Heart right ventricle (tissue), 16 donors: ENCODE data around the gene KRT28. TPM values are rescaled to one million over a fixed set of nuclear protein-coding genes. Genes with fewer than 3 reads are reported as not detected.

Experiments
- ATAC-seq, 8 donors: fragments of 200-7000 bp; cut with Tn5 transposase; one replicate each; pipeline ENCODE4 v1.9.1; 2020; ENCODE audit warnings: mild to moderate bottlenecking in 8 of 8, moderate library complexity in 8 of 8, moderate number of reproducible peaks in 1 of 8
- DNase-seq, 2 donors: peaks; one replicate each; pipeline ENCODE4 v3.0.0-alpha.2; 2020
- H3K27ac ChIP-seq, 10 donors: fragments of 200-600 bp; sonication (generic) in 2 of 10; one replicate each; pipeline versions ENCODE4 v1.5.0 to v1.8.0; 2020 to 2022; ENCODE audit warnings: mild to moderate bottlenecking in 3 of 10
- H3K27me3 ChIP-seq, 7 donors: fragments of 200-600 bp; one replicate each; pipeline ENCODE4 v1.8.0; 2021 to 2022; ENCODE audit warnings: mild to moderate bottlenecking in 2 of 7
- H3K36me3 ChIP-seq, 9 donors: fragments of 200-600 bp; sonication (generic) in 1 of 9; one replicate each; pipeline versions ENCODE4 v1.5.0 to v1.8.0; 2020 to 2022; ENCODE audit warnings: mild to moderate bottlenecking in 2 of 9
- H3K4me1 ChIP-seq, 9 donors: fragments of 200-600 bp; sonication (generic) in 1 of 9; one replicate each; pipeline versions ENCODE4 v1.5.0 to v1.8.0; 2020 to 2022; ENCODE audit warnings: mild to moderate bottlenecking in 4 of 9
- H3K4me3 ChIP-seq, 10 donors: fragments of 200-600 bp; sonication (generic) in 2 of 10; one replicate each; pipeline versions ENCODE4 v1.5.0 to v1.8.0; 2020 to 2022; ENCODE audit warnings: mild to moderate bottlenecking in 7 of 10, moderate library complexity in 2 of 10
- H3K9me3 ChIP-seq, 11 donors: fragments of 200-600 bp in 10 of 11; sonication (generic) in 2 of 11; one replicate each; pipeline versions ENCODE4 v1.5.0 to v1.8.0; 2013 to 2022; ENCODE audit warnings: mild to moderate bottlenecking in 2 of 11, control low read depth in 1 of 11, moderate library complexity in 1 of 11
- WGBS, 2 donors: extraction: QIAGEN DNeasy Blood & Tissue Kit; methylation state at CpG; one replicate each; pipeline ENCODE4 v1.1.7; 2013; ENCODE audit warnings: inconsistent platforms in 1 of 2; 5-methylcytosine and 5-hydroxymethylcytosine counted together
- intact Hi-C, 10 donors: fragments of 100-400 bp; cut with DNase I; formaldehyde crosslinking; loops; one replicate each; pipeline versions ENCODE4 v1.11.1 to v1.14.2; 2022
- polyA plus RNA-seq, 2 donors: library from polyadenylated mRNA; stranded (reverse); fragments of 200-250 nt; gene quantifications; one replicate each; pipeline ENCODE4 v1.2.3, GENCODE V29; 2013
- total RNA-seq, 10 donors: library from RNA; stranded (reverse); fragmentation: NEBNext Ultra II Directional in 3 of 10; extraction: Animal tissue kit (Norgen Biotek cat#: 25700) in 3 of 10; gene quantifications; one replicate each; pipeline versions ENCODE4 v1.2.1 to v1.2.4, GENCODE V29; 2021 to 2023
- TF ChIP-seq, protein P1 (sequence below), 9 donors: fragments of 200-600 bp; sonication (generic) in 2 of 9; IDR thresholded peaks; one replicate each; pipeline versions ENCODE4 v1.5.0 to v1.8.0; 2021 to 2022; ENCODE audit warnings: antibody characterized with exemption in 9 of 9, mild to moderate bottlenecking in 5 of 9, moderate library complexity in 1 of 9
- donor health status: Arrhythmogenic right ventricular cardiomyopathy.
- donor health status: ischemic (EF 13 %, LVEDD 7.1; RV severe dilation, severe dysfunction).
- donor health status: healthy with polysubstance abuse.
- donor health status: DM: no; HTN: yes; CAD: no.
- donor health status: DM: no; HTN: no; CAD: no.
- donor health status: ischemic (EF 25% LVEDD 6.9; RV normal size, moderate dysfunction).
- donor health status: ischemic (EF 25% LVEDD 5.7; RV mildly dilated, moderate dysfunction).
- donor health status: healthy.
- donor health status: DM: yes; HTN: yes; CAD: no.
- donor health status: Ischemic cardiomyopathy.
- donor health status: ischemic (EF 35%, LVEDD 5.7; RV mildly dilated, moderate dysfunction).
- donor health status: nonischemic (EF 11% LVEDD 7.7; RV severe dilation, severe dysfunction).
- donor health status: DM: yes; HTN: yes; CAD: no.
- donor health status: PGD.
- donor health status: ischemic (EF 29% LVEDD 5.4; RV normal size, mild dysfunction).
- donor health status: nonischemic (EF 23%, LVEDD 6.1; RV moderate dilation, normal function).

The KRT28 gene
- total and polyA plus RNA-seq, 12 donors, result not detected

DNA sequence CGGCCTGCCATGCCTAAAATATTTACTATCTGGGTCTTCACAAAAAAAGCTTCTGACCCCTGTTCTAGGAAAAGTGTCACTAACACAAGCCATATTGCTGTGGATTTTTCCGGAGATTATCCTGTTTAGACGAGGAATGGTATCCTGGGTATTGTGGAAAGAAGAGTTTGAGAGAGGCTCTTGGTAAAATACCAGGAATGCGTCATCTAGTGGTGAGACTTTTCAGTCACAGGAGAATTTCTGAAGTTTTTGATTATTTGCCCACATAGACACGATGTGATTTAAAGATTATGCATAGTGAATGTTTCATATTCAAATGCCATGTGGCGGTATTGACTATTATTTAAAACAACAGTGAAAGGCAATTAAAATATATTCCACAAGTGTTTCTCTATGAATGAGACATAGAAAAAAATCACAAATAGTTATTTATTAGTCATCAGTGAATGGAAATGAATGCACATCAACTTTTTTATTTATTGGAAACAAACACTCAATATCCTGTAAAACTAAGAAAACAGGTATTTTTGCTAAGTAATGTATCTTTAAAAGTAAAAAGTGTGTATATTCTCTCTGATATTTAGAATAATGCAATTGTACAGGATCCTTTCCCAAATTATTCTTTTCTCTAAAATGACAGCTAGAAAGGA lies 7.8 kb downstream of the KRT28 start:
- TF ChIP-seq, protein P1, sequence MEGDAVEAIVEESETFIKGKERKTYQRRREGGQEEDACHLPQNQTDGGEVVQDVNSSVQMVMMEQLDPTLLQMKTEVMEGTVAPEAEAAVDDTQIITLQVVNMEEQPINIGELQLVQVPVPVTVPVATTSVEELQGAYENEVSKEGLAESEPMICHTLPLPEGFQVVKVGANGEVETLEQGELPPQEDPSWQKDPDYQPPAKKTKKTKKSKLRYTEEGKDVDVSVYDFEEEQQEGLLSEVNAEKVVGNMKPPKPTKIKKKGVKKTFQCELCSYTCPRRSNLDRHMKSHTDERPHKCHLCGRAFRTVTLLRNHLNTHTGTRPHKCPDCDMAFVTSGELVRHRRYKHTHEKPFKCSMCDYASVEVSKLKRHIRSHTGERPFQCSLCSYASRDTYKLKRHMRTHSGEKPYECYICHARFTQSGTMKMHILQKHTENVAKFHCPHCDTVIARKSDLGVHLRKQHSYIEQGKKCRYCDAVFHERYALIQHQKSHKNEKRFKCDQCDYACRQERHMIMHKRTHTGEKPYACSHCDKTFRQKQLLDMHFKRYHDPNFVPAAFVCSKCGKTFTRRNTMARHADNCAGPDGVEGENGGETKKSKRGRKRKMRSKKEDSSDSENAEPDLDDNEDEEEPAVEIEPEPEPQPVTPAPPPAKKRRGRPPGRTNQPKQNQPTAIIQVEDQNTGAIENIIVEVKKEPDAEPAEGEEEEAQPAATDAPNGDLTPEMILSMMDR (IDR thresholded peaks at IDR 0.05), result peak in 8 of 9 donors; percentile 25 to 68 (median 58)
- H3K4me1 ChIP-seq, result peaks cover 0 to 6% (median 0%) of the 10 kb centered on the region in 9 donors
- H3K27me3 ChIP-seq, result peaks cover 0 to 39% (median 12%) of the 10 kb centered on the region in 7 donors
- intact Hi-C loops, result loop anchor here in 7 of 10 donors (1.0 to 10.0 kb wide), 5 partner anchors 170 to 177 kb away; no protein-coding TSS in a partner anchor
- no peaks in the 10 kb centered on the region for H3K36me3 ChIP-seq
- ATAC-seq, result peak in 1 of 8 donors; percentile 35
- H3K27ac ChIP-seq, result no peak overlapping the region
- DNase-seq, result no peak
- 31 to 39% methylated on average over 6 of the region's 6 CpGs for WGBS, 2 donors
- no peak overlapping the region for H3K4me3 ChIP-seq
- H3K9me3 ChIP-seq, result no peaks in the 10 kb centered on the region

DNA sequence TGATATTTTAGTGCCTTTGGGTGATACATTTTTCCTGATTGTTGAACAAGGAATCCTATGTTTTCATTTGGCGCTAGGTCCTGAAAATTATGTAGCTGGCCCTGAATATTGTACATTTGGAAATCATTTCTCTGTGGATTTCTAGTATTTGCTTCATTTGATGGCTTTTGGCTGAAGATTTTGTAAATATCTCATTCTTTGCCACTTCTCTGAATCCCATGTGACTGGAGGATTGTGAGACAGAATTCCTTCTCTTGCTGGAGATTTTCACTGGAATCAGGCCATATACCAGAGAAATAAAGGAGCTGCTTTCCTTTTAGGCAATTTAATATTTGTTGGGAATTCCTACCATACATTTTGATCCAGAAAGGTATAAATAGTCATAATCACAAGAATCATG lies 8.6 kb downstream of the KRT28 start:
- H3K4me1 ChIP-seq, result peaks cover 0 to 6% (median 0%) of the 10 kb centered on the region in 9 donors
- TF ChIP-seq, protein P1 (IDR thresholded peaks at IDR 0.05), result no peak
- peaks cover 0 to 30% (median 5%) of the 10 kb centered on the region in 7 donors for H3K27me3 ChIP-seq
- no peaks in the 10 kb centered on the region for H3K36me3 ChIP-seq
- H3K9me3 ChIP-seq, result no peaks in the 10 kb centered on the region
- ATAC-seq, result peak in 2 of 8 donors; percentile 16 to 33
- H3K27ac ChIP-seq, result no peak overlapping the region
- H3K4me3 ChIP-seq, result no peak overlapping the region
- DNase-seq, result no peak
- 73 to 75% methylated on average over 1 of the region's 1 CpG for WGBS, 2 donors
- intact Hi-C loops, result loop anchor here in 6 of 10 donors (1.0 to 10.0 kb wide), 4 partner anchors 169 to 176 kb away; no protein-coding TSS in a partner anchor

- Histone ChIP-seq H3K36me3 (no peaks in the 10 kb centered on the region), H3K9me3 (no peaks in the 10 kb centered on the region), H3K4me1 (peaks cover 0 to under 1% (median 0%) of the 10 kb centered on the region in 9 donors), H3K27me3 (peaks cover 0 to 46% (median 28%) of the 10 kb centered on the region in 7 donors), H3K27ac (no peak within 1 kb of the TSS), H3K4me3 (no peak within 1 kb of the TSS)
- no peak for ATAC-seq
- TF ChIP-seq, protein P1 (IDR thresholded peaks at IDR 0.05), result no peak
- no peak for DNase-seq
- 97% methylated on average over 4 of the region's 4 CpGs for WGBS, 2 donors
- intact Hi-C loops, result no loop called here
Observed at GRCh38 chr17:40782450-40782849, 17.3 kb downstream of the KRT28 start, which contains the start of gene KRT27. TSS of gene KRT27 (minus strand) at chr17:40782550. CDS start at chr17:40782493, 57 bp downstream.

DNA sequence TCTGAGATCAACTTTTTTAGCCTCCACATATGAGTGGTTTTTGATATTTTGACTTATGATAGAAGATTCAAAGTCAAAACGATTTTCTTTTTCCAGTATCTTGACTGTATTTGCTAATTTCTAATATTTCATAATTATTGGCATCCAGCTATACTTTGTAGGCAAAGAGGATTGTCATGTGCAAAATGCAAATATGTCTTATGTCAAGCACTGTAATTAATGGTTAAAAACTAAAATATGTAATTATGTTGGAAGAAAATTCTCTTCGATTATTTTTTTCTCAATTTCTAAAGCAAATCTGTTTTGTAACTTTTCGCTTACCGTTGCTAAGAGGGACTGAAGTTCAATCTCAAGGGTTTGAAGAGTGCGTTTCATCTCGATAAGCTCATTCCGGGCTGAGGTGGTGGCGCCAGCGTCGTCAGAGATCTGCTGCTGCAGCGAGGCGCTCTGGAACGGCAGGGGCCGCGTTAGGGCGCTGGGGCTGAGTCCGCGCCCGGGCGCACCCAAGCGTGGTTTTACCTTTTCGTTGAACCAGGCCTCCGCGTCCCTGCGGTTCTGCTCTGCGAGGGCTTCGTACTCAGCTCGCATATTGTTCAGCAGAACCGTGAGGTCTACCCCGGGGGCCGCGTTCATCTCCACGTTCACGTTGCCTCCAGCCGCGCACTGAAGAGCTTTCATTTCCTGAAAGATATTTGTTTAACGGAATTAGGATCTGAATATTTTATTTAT lies 20.4 kb downstream of the KRT28 start:
- WGBS, 2 donors, result 26 to 27% methylated on average over 37 of the region's 37 CpGs
- H3K9me3 ChIP-seq, result no peaks in the 10 kb centered on the region
- no peak for ATAC-seq
- no peaks in the 10 kb centered on the region for H3K36me3 ChIP-seq
- H3K4me3 ChIP-seq, result peak overlapping the region in 4 of 10 donors; percentile 13 to 18 (median 17)
- H3K4me1 ChIP-seq, result no peaks in the 10 kb centered on the region
- no peak for DNase-seq
- TF ChIP-seq, protein P1 (IDR thresholded peaks at IDR 0.05), result no peak
- H3K27ac ChIP-seq, result no peak overlapping the region
- H3K27me3 ChIP-seq, result peaks cover 0 to 65% (median 32%) of the 10 kb centered on the region in 7 donors
- intact Hi-C loops, result no loop called here
